ENCODE results near the gene EOLA2. TPM values are rescaled to one million over a fixed set of nuclear protein-coding genes. Genes with fewer than 3 reads are reported as not detected.

The EOLA2 gene
- total and polyA plus RNA-seq, 12 donors, result 16.4 to 39.2 (median 23.9) TPM

Other genes starting within 250 kb of the EOLA2 start
- not detected for gene MAGEA11, start 226.4 kb downstream of the EOLA2 start, total RNA-seq
- not detected for gene MAGEA11, start 226.4 kb downstream of the EOLA2 start, polyA plus RNA-seq
- gene HSFX1, start 164.4 kb downstream of the EOLA2 start, total RNA-seq, result 1 to 10 TPM in 9 of 10 donors, under 1 TPM in 1; 0.51 to 3.3 (median 2.6) TPM
- under 1 TPM; 0.58 to 0.66 TPM for gene HSFX1, start 164.4 kb downstream of the EOLA2 start, polyA plus RNA-seq
- gene MAGEA9, start 156.6 kb downstream of the EOLA2 start, total RNA-seq, result not detected
- gene MAGEA9, start 156.6 kb downstream of the EOLA2 start, polyA plus RNA-seq, result not detected
- not detected for gene MAGEA8, start 57.3 kb downstream of the EOLA2 start, total RNA-seq
- not detected for gene MAGEA8, start 57.3 kb downstream of the EOLA2 start, polyA plus RNA-seq
- not detected for gene HSFX4, start 8.9 kb downstream of the EOLA2 start, total RNA-seq
- under 1 TPM in 1 of 2 donors, not detected in 1; 0.07 TPM for gene HSFX4, start 8.9 kb downstream of the EOLA2 start, polyA plus RNA-seq